Testis (tissue), 3 donors: Measurements from ENCODE around the gene PTPRG. TPM values are rescaled to one million over a fixed set of nuclear protein-coding genes. Genes with fewer than 3 reads are reported as not detected.

Experiments used
- DNase-seq: peaks from one replicate; pipeline ENCODE4 v3.0.0-alpha.2; 2019
- H3K27ac ChIP-seq, 2 donors: fragments of 200-600 bp; sonication (generic); one replicate each; pipeline ENCODE4 v1.5.1; 2019
- H3K27me3 ChIP-seq: fragments of 200-600 bp; sonication (generic); one replicate; pipeline ENCODE4 v1.5.1; 2019
- H3K36me3 ChIP-seq: fragments of 200-600 bp; sonication (generic); one replicate; pipeline ENCODE4 v1.5.1; 2017; ENCODE audit warnings: low read depth; ENCODE audit errors: missing control alignments
- H3K4me1 ChIP-seq: fragments of 200-600 bp; sonication (generic); one replicate; pipeline ENCODE4 v1.5.1; 2019
- H3K4me3 ChIP-seq, 2 donors: fragments of 200-600 bp; sonication (generic); one replicate each; pipeline ENCODE4 v1.5.1; 2017 to 2019
- H3K9me3 ChIP-seq: fragments of 200-600 bp; sonication (generic); one replicate; pipeline ENCODE4 v1.5.1; 2017
- CTCF ChIP-seq, 3 experiments: fragments of 450-650 bp in 2 of 3; fragments of 200-600 bp in 1 of 3; sonication (generic) in 1 of 3; IDR thresholded peaks; one replicate each; pipeline ENCODE4 v1.5.1; 2016 to 2019; ENCODE audit warnings: antibody characterized with exemption in 3 of 3, mild to moderate bottlenecking in 2 of 3, moderate library complexity in 1 of 3
- POLR2A ChIP-seq: fragments of 450-650 bp; IDR thresholded peaks from one replicate; pipeline ENCODE4 v1.6.1; 2017; ENCODE audit warnings: antibody characterized with exemption, mild to moderate bottlenecking, moderate library complexity
- WGBS, 2 donors: methylation state at CpG; one replicate each; pipeline ENCODE4 v1.1.5; 2018; 5-methylcytosine and 5-hydroxymethylcytosine counted together
- intact Hi-C: fragments of 100-400 bp; cut with DNase I; formaldehyde crosslinking; loops from one replicate; pipeline ENCODE4 v1.15.1; 2023; ENCODE audit warnings: low total_unique reads
- polyA plus RNA-seq: library from polyadenylated mRNA; stranded (reverse); fragments of 350-450 nt; fragmentation: Illumina TruSeq; extraction: RNeasy Lipid Tissue Mini Kit (QIAGEN cat#74804); gene quantifications from one replicate; pipeline ENCODE4 v1.2.3, GENCODE V29; 2014; ENCODE audit warnings: low read depth, low replicate concordance; ENCODE audit not compliant: insufficient read depth
- total RNA-seq, 2 donors: library from RNA; depleted of rRNA; stranded (reverse); fragments of >200 nt; gene quantifications; one replicate each; pipeline ENCODE4 v1.2.3, GENCODE V29; 2016

Gene PTPRG
- total and polyA plus RNA-seq, 3 donors from 2014 or later = 26.3 to 107 (median 75.4) TPM

GRCh38 chr3:62319570-62320243 lies 758.3 kb downstream of the PTPRG start:
- Histone ChIP-seq H3K9me3 (no peaks in the 10 kb centered on the region), H3K27ac (peak overlapping the region in 1 of 2 donors; percentile 80), H3K4me3 (peak overlapping the region; percentile 67 to 74), H3K27me3 (no peaks in the 10 kb centered on the region), H3K4me1 (peaks cover 3% of the 10 kb centered on the region), H3K36me3 (no peaks in the 10 kb centered on the region)
- TF ChIP-seq CTCF (IDR thresholded peaks at IDR 0.05) (no peak), POLR2A (no peak)
- DNase-seq = no peak
- intact Hi-C loops = no loop called here
- WGBS, 2 donors = 58 to 63% methylated on average over 7 of the region's 7 CpGs

GRCh38 chr3:62323241-62323640 lies 761.9 kb downstream of the PTPRG start:
- TF ChIP-seq CTCF (IDR thresholded peaks at IDR 0.05) = no peak
- no peak for TF ChIP-seq POLR2A
- 83 to 97% methylated on average over 1 of the region's 1 CpG for WGBS, 2 donors
- intact Hi-C loops = no loop called here

GRCh38 chr3:62325896-62326295 lies 764.5 kb downstream of the PTPRG start:
- WGBS, 2 donors = 93 to 98% methylated on average over 8 of the region's 8 CpGs
- no peaks in the 10 kb centered on the region for H3K36me3 ChIP-seq
- H3K4me1 ChIP-seq = no peaks in the 10 kb centered on the region
- H3K27me3 ChIP-seq = no peaks in the 10 kb centered on the region
- no peak overlapping the region for H3K4me3 ChIP-seq
- no peaks in the 10 kb centered on the region for H3K9me3 ChIP-seq
- no peak for DNase-seq
- intact Hi-C loops = no loop called here
- no peak for TF ChIP-seq CTCF (IDR thresholded peaks at IDR 0.05)
- no peak for TF ChIP-seq POLR2A
- no peak overlapping the region for H3K27ac ChIP-seq

More at GRCh38 chr3:62323241-62323640, 761.9 kb downstream of the PTPRG start:
- Histone ChIP-seq H3K27me3 (no peaks in the 10 kb centered on the region), H3K4me1 (peaks cover 2% of the 10 kb centered on the region), H3K9me3 (no peaks in the 10 kb centered on the region), H3K4me3 (no peak overlapping the region), H3K27ac (no peak overlapping the region), H3K36me3 (no peaks in the 10 kb centered on the region)
- no peak for DNase-seq

- Histone ChIP-seq H3K4me1 (no peaks in the 10 kb centered on the region), H3K27ac (no peak overlapping the region), H3K4me3 (no peak overlapping the region), H3K27me3 (no peaks in the 10 kb centered on the region), H3K36me3 (no peaks in the 10 kb centered on the region), H3K9me3 (no peaks in the 10 kb centered on the region)
- DNase-seq = no peak
- WGBS, 2 donors = 90 to 92% methylated on average over 5 of the region's 5 CpGs
- intact Hi-C loops = no loop called here
- no peak for TF ChIP-seq CTCF (IDR thresholded peaks at IDR 0.05)
These were observed 768.6 kb downstream of the PTPRG start for GRCh38 chr3:62329971-62330370.

GRCh38 chr3:62332017-62332416 lies 770.6 kb downstream of the PTPRG start:
- Histone ChIP-seq H3K27me3 (no peaks in the 10 kb centered on the region), H3K4me1 (no peaks in the 10 kb centered on the region), H3K9me3 (no peaks in the 10 kb centered on the region), H3K36me3 (no peaks in the 10 kb centered on the region), H3K27ac (no peak overlapping the region), H3K4me3 (no peak overlapping the region)
- 72 to 94% methylated on average over 1 of the region's 1 CpG for WGBS, 2 donors
- TF ChIP-seq CTCF (IDR thresholded peaks at IDR 0.05) = no peak
- no peak for DNase-seq
- intact Hi-C loops = no loop called here
